ENCODE data around the gene RNF115. TPM values are rescaled to one million over a fixed set of nuclear protein-coding genes. Genes with fewer than 3 reads are reported as not detected.
A peak's percentile ranks its signal among the peaks of the same experiment; 100 is the strongest.
"Not testable (repeated sequence)": the region's sequence is repeated elsewhere in the genome, so short reads cannot be mapped to it uniquely, and the experiment has no call there.

The RNF115 gene
- total and polyA plus RNA-seq, 2 of the 4 experiments (the other 2 are of a cell fraction), result 13.5 to 22.9 TPM

- Histone ChIP-seq H3K14ac (replicated peaks; ENCODE audit: low read depth, low read length) (0 out of 2 replicates have a peak overlapping the region, but pooled peaks have one; percentile 53), H3K79me1 (ENCODE audit: low read depth in 1 of 2, low read length in 2 of 2) (peaks cover 19 to 36% of the 10 kb centered on the region in 2 experiments), H3K36me3 (ENCODE audit: control insufficient read depth, insufficient read depth, low read length) (peaks cover 13% of the 10 kb centered on the region), H2BK5ac (ENCODE audit: low read depth, low read length, poor library complexity, severe bottlenecking) (peak overlapping the region; percentile 81), H3K27ac (ENCODE audit: insufficient read depth, low read length) (peak overlapping the region; percentile 48; the same call in 1 of the 2 replicates), H3K4me2 (ENCODE audit: low read depth, low read length) (peak overlapping the region; percentile 96), H4K8ac (ENCODE audit: low read depth in 2 of 2, low read length in 2 of 2) (0 out of 4 replicates have a peak overlapping the region, but pooled peaks of 1 of the 2 experiments have one; percentile 55), H3K18ac (ENCODE audit: low read depth, low read length) (peak overlapping the region; percentile 67; the same call in 1 of the 2 replicates), H3K9ac (ENCODE audit: low read depth, low read length) (0 out of 2 replicates have a peak overlapping the region, but pooled peaks have one; percentile 43), H3K4me3 (ENCODE audit: insufficient read depth, low read depth, low read length) (peak overlapping the region; percentile 49), H3K4ac (ENCODE audit: low read depth, low read length) (peak overlapping the region; percentile 11; the same call in 1 of the 2 replicates)
- in situ Hi-C loops (cut with MboI; ENCODE audit: low sequenced_read_pairs); H2BK15ac ChIP-seq (ENCODE audit: low read depth, low read length); H3K9me3 ChIP-seq (ENCODE audit: control insufficient read depth, insufficient read depth, low read length); H2BK20ac ChIP-seq (ENCODE audit: low read depth, low read length); CTCF ChIA-PET; H3K27me3 ChIP-seq (ENCODE audit: control insufficient read depth, insufficient read depth, low read length); BruUV-seq (replicated peaks); H3K9me1 ChIP-seq (ENCODE audit: insufficient read depth, low read length); dilution Hi-C loops (cut with HindIII; ENCODE audit: low sequenced_read_pairs, unreplicated experiment); H4K91ac ChIP-seq (ENCODE audit: insufficient read depth, low read depth, low read length); H2AK5ac ChIP-seq (ENCODE audit: low read depth, low read length); H3K4me1 ChIP-seq (ENCODE audit: control insufficient read depth, insufficient read depth, low read length); POLR2A ChIA-PET (ENCODE audit: unreplicated experiment); H3K23ac ChIP-seq (ENCODE audit: low read depth, low read length); ATAC-seq (ENCODE audit: low read depth); DNase-seq; H2AK9ac ChIP-seq (replicated peaks; ENCODE audit: low read depth, low read length, poor library complexity); H3K56ac ChIP-seq (ENCODE audit: extremely low read depth, insufficient read depth, low read length); H4K5ac ChIP-seq (ENCODE audit: low read depth, low read length); H4K20me1 ChIP-seq (ENCODE audit: insufficient read depth, low read length); H2BK120ac ChIP-seq (ENCODE audit: low read depth, low read length); H2AFZ ChIP-seq (replicated peaks; ENCODE audit: low read length, poor library complexity): not testable (repeated sequence)
- intact Hi-C loops (cut with micrococcal nuclease), result loop anchor here (10.0 kb wide), 1 partner anchor 98 kb away; no protein-coding TSS in a partner anchor
- no CpG with 5 or more reads among the region's 16 CpGs for WGBS, 2 experiments (ENCODE audit: extremely low coverage in 2 of 2, insufficient read length in 1 of 2)
These were observed 1.0 kb downstream of the RNF115 start for GRCh38 chr1:145822779-145823331.

GRCh38 chr1:145818095-145818494, 5.8 kb downstream of the RNF115 start:
- H2BK120ac ChIP-seq (ENCODE audit: low read depth, low read length); H3K14ac ChIP-seq (replicated peaks; ENCODE audit: low read depth, low read length); H4K8ac ChIP-seq (ENCODE audit: low read depth in 2 of 2, low read length in 2 of 2); in situ Hi-C loops (cut with MboI; ENCODE audit: low sequenced_read_pairs); H4K20me1 ChIP-seq (ENCODE audit: insufficient read depth, low read length); H3K27me3 ChIP-seq (ENCODE audit: control insufficient read depth, insufficient read depth, low read length); CTCF ChIA-PET; H2AFZ ChIP-seq (replicated peaks; ENCODE audit: low read length, poor library complexity); H3K4me3 ChIP-seq (ENCODE audit: insufficient read depth, low read depth, low read length); H2AK5ac ChIP-seq (ENCODE audit: low read depth, low read length); H2BK20ac ChIP-seq (ENCODE audit: low read depth, low read length); H3K23ac ChIP-seq (ENCODE audit: low read depth, low read length); H3K9me3 ChIP-seq (ENCODE audit: control insufficient read depth, insufficient read depth, low read length); intact Hi-C loops (cut with micrococcal nuclease); H2BK15ac ChIP-seq (ENCODE audit: low read depth, low read length); H3K18ac ChIP-seq (ENCODE audit: low read depth, low read length); H4K91ac ChIP-seq (ENCODE audit: insufficient read depth, low read depth, low read length); POLR2A ChIA-PET (ENCODE audit: unreplicated experiment); H4K5ac ChIP-seq (ENCODE audit: low read depth, low read length); H3K36me3 ChIP-seq (ENCODE audit: control insufficient read depth, insufficient read depth, low read length); H3K9me1 ChIP-seq (ENCODE audit: insufficient read depth, low read length); H3K4me1 ChIP-seq (ENCODE audit: control insufficient read depth, insufficient read depth, low read length); H2AK9ac ChIP-seq (replicated peaks; ENCODE audit: low read depth, low read length, poor library complexity); H3K9ac ChIP-seq (ENCODE audit: low read depth, low read length); H3K79me1 ChIP-seq (ENCODE audit: low read depth in 1 of 2, low read length in 2 of 2); dilution Hi-C loops (cut with HindIII; ENCODE audit: low sequenced_read_pairs, unreplicated experiment); BruUV-seq (replicated peaks); H3K56ac ChIP-seq (ENCODE audit: extremely low read depth, insufficient read depth, low read length); H3K27ac ChIP-seq (ENCODE audit: insufficient read depth, low read length); H3K4ac ChIP-seq (ENCODE audit: low read depth, low read length): not testable (repeated sequence)
- H2BK5ac ChIP-seq (ENCODE audit: low read depth, low read length, poor library complexity, severe bottlenecking), result peak overlapping the region; percentile 72
- WGBS, 2 experiments (ENCODE audit: extremely low coverage in 2 of 2, insufficient read length in 1 of 2), result no CpG with 5 or more reads among the region's 6 CpGs
- ATAC-seq (ENCODE audit: low read depth), result peak; percentile 76
- peak; percentile 70 for DNase-seq
- peak overlapping the region; percentile 86; the same call in 1 of the 2 replicates for H3K4me2 ChIP-seq (ENCODE audit: low read depth, low read length)

Data from IMR-90 (cell line).